ENCODE data around the gene TMC6.
"Not testable (repeated sequence)": the region's sequence is repeated elsewhere in the genome, so short reads cannot be mapped to it uniquely, and the experiment has no call there.

The TMC6 gene

GRCh38 chr17:78128551-78129350 lies at the start of gene TMC6:
Gene TMC6 (minus strand): TSS chr17:78128755. CDS start chr17:78126832, 1,923 bp downstream.
- DNase-seq (ENCODE audit: low read depth): peak; percentile 76

- peak; percentile 40 for DNase-seq (ENCODE audit: low read depth)
These were observed 48.0 kb upstream of the TMC6 start for GRCh38 chr17:78176548-78177025.

GRCh38 chr17:78175643-78175981 lies 47.1 kb upstream of the TMC6 start:
- no peak for DNase-seq (ENCODE audit: low read depth)

- no peak for DNase-seq (ENCODE audit: low read depth)
These were observed 46.5 kb upstream of the TMC6 start for GRCh38 chr17:78174870-78175642.

- no peak for DNase-seq (ENCODE audit: low read depth)
These were observed 45.9 kb upstream of the TMC6 start for GRCh38 chr17:78174346-78174869.

GRCh38 chr17:78173097-78173715 lies 44.7 kb upstream of the TMC6 start:
- no peak for DNase-seq (ENCODE audit: low read depth)

GRCh38 chr17:78172249-78173051 lies 43.9 kb upstream of the TMC6 start:
- DNase-seq (ENCODE audit: low read depth): no peak

- not testable (repeated sequence) for DNase-seq (ENCODE audit: low read depth)
These were observed 43.2 kb upstream of the TMC6 start for GRCh38 chr17:78171591-78172248.

- DNase-seq (ENCODE audit: low read depth): no peak
These were observed 42.4 kb upstream of the TMC6 start for GRCh38 chr17:78170692-78171590.

- DNase-seq (ENCODE audit: low read depth): peak; percentile 70
These were observed 40.6 kb upstream of the TMC6 start for GRCh38 chr17:78168903-78169793.

GRCh38 chr17:78168242-78168902 lies 39.8 kb upstream of the TMC6 start, which contains the start of gene SYNGR2:
Gene SYNGR2 (plus strand): TSS chr17:78168581. CDS start chr17:78168617, 36 bp downstream.
- peak; percentile 74 for DNase-seq (ENCODE audit: low read depth)

- DNase-seq (ENCODE audit: low read depth): no peak
These were observed 37.9 kb upstream of the TMC6 start for GRCh38 chr17:78166416-78166815.

GRCh38 chr17:78164748-78165607 lies 36.4 kb upstream of the TMC6 start:
- DNase-seq (ENCODE audit: low read depth): no peak

- DNase-seq (ENCODE audit: low read depth): no peak
These were observed 35.6 kb upstream of the TMC6 start for GRCh38 chr17:78163881-78164747.

- no peak for DNase-seq (ENCODE audit: low read depth)
These were observed 31.1 kb upstream of the TMC6 start for GRCh38 chr17:78159575-78160158.
